Right cardiac atrium (tissue), 5 donors: ENCODE data around the gene CYB561. TPM values are rescaled to one million over a fixed set of nuclear protein-coding genes. Genes with fewer than 3 reads are reported as not detected.

ENCODE experiments used
- ATAC-seq, 2 donors: fragments of 200-7000 bp; cut with Tn5 transposase; one replicate each; pipeline versions ENCODE4 v1.8.0 to v1.9.1; 2020; ENCODE audit warnings: moderate library complexity in 2 of 2, mild to moderate bottlenecking in 1 of 2
- DNase-seq, 3 donors: peaks; one replicate each; pipeline ENCODE4 v3.0.0-alpha.2; 2020
- H3K27ac ChIP-seq: one replicate; pipeline ENCODE4 v1.5.1; 2013; ENCODE audit warnings: mild to moderate bottlenecking, low read length, control low read depth, moderate library complexity
- H3K27me3 ChIP-seq: one replicate; pipeline ENCODE4 v1.6.1; 2013; ENCODE audit not compliant: control insufficient read depth, insufficient read depth
- H3K4me1 ChIP-seq: one replicate; pipeline ENCODE4 v1.6.1; 2013; ENCODE audit warnings: low read length; ENCODE audit not compliant: control insufficient read depth, insufficient read depth
- H3K4me3 ChIP-seq: one replicate; pipeline ENCODE4 v1.5.1; 2013; ENCODE audit warnings: low read length, control low read depth
- H3K9me3 ChIP-seq: one replicate; pipeline ENCODE4 v1.6.1; 2013; ENCODE audit warnings: low read length; ENCODE audit not compliant: control insufficient read depth
- WGBS: extraction: QIAGEN DNeasy Blood & Tissue Kit; methylation state at CpG from one replicate; pipeline ENCODE4 v1.1.7; 2013; 5-methylcytosine and 5-hydroxymethylcytosine counted together
- intact Hi-C, 4 donors: fragments of 100-400 bp; cut with DNase I; formaldehyde crosslinking; loops; one replicate each; pipeline versions ENCODE4 v1.11.0 to v1.14.0; 2022 to 2023
- polyA plus RNA-seq: library from polyadenylated mRNA; stranded (reverse); fragments of 200-250 nt; gene quantifications from one replicate; pipeline ENCODE4 v1.2.3, GENCODE V29; 2013
- total RNA-seq, 4 donors: library from RNA; stranded (reverse); fragmentation: NEBNext Ultra II Directional; extraction: Animal tissue kit (Norgen Biotek cat#: 25700); gene quantifications; one replicate each; pipeline ENCODE4 v1.2.1, GENCODE V29; 2021
- donor health status: healthy with polysubstance abuse.
- donor health status: DM: no; HTN: yes; CAD: no.
- donor health status: DM: no; HTN: no; CAD: no.
- donor health status: DM: no; HTN: yes; CAD: no; lungs with severe emphysema.
- donor health status: DM: yes; HTN: yes; CAD: no.

Gene CYB561
- total and polyA plus RNA-seq, 5 donors = 19.2 to 26.5 (median 22.3) TPM

DNA sequence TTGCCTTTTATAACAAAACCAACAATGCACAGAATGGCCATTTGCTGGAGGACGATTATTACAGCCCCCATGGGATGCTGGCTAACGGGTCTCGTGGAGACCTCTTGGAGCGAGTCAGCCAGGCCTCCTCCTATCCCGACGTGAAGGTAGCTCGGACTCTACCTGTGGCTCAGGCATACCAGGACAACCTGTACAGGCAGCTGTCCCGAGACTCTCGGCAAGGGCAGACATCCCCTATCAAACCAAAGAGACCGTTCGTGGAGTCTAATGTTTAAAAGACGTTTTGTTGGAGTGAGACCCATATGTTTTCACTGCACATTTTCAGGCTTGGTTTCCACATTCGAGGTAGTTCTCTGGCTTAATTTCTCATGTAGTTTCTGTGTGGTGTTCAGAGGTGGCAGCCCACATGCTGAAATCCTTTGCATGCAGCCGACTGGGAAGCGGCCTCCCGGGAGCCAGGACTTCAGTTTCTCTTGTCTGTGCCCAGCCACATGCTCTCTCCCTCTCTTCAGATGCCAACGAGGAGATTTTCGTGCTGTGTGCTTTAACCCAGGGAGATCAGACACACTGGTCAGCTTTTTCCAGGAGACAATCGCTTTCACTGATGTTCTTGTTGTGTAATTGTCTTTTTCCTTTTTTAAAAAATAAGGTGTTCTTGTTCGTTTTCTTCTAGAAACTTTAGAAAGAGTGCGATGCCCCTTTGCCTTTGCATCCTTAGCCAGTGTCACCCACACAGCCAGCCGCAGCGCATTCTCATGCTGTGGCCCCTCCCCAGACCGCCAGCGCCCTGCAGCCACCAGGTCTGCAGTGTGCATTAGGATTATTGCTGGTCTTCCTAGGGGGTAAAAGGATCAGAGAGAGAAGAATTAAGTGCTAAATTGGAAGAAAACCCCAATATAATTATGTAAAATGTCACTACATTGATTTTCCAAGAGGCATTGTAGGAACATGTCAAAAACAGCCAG lies 24.1 kb downstream of the CYB561 start:
- H3K9me3 ChIP-seq = no peaks in the 10 kb centered on the region
- WGBS = 91% methylated on average over 25 of the region's 25 CpGs
- ATAC-seq (no peak), DNase-seq (peak in 1 of 3 donors; percentile 41)
- H3K4me1 ChIP-seq = no peaks in the 10 kb centered on the region
- intact Hi-C loops = loop anchor here in 1 of 4 donors (10.0 kb wide), 1 partner anchor 53 kb away; the partner anchor contains the start of gene ACE
- no peak overlapping the region for H3K4me3 ChIP-seq
- no peak overlapping the region for H3K27ac ChIP-seq
- no peaks in the 10 kb centered on the region for H3K27me3 ChIP-seq

DNA sequence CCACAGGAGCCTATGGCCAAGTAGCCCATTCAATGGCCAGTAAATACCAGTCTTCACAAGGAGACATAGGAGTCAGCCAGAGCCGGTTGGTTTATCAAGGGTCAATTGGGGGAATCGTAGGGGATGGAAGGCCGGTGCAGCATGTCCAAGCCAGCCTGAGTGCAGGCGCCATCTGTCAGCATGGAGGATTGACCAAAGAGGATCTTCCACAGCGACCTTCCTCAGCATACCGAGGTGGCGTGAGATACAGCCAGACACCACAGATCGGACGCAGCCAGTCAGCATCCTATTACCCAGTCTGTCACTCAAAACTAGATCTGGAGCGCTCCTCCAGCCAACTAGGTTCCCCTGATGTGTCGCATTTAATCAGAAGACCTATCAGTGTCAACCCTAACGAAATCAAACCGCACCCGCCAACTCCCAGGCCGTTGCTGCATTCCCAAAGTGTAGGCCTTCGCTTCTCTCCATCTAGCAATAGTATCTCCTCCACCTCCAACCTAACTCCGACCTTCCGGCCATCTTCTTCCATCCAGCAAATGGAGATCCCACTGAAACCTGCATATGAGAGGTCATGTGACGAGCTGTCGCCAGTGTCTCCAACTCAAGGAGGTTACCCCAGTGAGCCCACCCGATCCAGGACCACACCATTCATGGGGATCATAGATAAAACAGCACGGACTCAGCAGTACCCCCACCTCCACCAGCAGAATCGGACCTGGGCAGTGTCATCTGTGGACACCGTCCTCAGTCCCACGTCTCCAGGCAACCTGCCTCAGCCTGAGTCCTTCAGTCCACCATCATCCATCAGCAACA lies 25.0 kb downstream of the CYB561 start:
- Histone ChIP-seq H3K27me3 (no peaks in the 10 kb centered on the region), H3K27ac (no peak overlapping the region), H3K9me3 (no peaks in the 10 kb centered on the region), H3K4me1 (no peaks in the 10 kb centered on the region), H3K4me3 (no peak overlapping the region)
- ATAC-seq (no peak), DNase-seq (peak in 1 of 3 donors; percentile 7)
- intact Hi-C loops = loop anchor here in 1 of 4 donors (10.0 kb wide), 1 partner anchor 54 kb away; the partner anchor contains the start of gene ACE
- 91% methylated on average over 25 of the region's 25 CpGs for WGBS

DNA sequence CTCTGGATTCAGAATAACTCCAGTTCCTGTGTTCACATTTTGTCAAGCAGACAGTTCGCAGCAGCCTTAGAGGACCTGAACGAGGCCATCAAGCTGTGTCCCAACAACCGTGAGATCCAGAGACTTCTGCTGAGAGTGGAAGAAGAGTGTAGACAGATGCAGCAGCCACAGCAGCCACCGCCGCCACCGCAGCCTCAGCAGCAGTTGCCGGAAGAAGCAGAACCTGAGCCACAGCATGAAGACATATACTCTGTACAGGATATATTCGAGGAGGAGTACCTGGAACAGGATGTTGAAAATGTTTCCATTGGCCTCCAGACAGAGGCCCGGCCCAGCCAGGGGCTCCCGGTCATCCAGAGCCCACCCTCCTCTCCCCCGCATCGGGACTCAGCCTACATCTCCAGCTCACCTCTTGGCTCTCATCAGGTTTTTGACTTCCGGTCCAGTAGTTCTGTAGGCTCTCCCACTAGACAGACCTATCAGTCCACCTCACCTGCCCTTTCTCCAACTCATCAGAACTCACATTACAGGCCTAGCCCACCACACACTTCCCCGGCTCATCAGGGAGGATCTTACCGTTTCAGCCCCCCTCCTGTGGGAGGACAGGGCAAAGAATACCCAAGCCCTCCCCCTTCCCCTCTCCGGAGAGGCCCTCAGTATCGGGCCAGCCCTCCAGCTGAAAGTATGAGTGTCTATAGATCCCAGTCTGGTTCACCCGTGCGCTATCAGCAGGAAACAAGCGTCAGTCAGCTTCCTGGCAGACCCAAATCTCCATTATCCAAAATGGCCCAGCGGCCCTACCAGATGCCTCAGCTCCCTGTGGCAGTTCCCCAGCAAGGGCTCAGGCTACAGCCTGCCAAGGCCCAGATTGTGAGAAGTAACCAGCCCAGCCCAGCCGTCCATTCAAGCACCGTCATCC lies 25.9 kb downstream of the CYB561 start:
- WGBS = 53% methylated on average over 23 of the region's 23 CpGs
- Histone ChIP-seq H3K27ac (no peak overlapping the region), H3K27me3 (no peaks in the 10 kb centered on the region), H3K4me3 (no peak overlapping the region), H3K9me3 (no peaks in the 10 kb centered on the region), H3K4me1 (no peaks in the 10 kb centered on the region)
- DNase-seq (peak in 1 of 3 donors; percentile 51), ATAC-seq (peak; percentile 42 to 68)
- intact Hi-C loops = loop anchor here in 1 of 4 donors (10.0 kb wide), 1 partner anchor 55 kb away; the partner anchor contains the start of gene ACE

DNA sequence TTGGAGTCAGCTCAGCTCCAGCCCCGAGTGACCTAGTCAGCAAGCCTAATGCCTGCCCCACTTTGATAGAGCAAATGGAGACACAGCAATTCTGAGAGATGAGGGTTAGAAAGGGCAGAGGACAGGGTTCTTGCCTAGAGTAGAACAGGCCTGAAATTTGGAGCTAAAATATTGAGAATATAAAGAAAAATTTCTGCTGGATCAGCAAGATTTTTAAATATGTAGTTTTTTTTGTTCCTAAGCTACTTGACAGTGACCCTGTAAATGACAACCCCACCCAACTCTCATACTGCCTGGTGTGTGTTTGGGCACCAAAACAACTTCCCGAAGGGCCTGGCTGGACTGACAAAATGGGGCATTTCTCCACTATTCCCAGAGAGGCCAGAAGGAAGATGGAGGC lies 26.7 kb downstream of the CYB561 start:
- H3K4me1 ChIP-seq = no peaks in the 10 kb centered on the region
- no peak for ATAC-seq
- H3K27ac ChIP-seq = no peak overlapping the region

DNA sequence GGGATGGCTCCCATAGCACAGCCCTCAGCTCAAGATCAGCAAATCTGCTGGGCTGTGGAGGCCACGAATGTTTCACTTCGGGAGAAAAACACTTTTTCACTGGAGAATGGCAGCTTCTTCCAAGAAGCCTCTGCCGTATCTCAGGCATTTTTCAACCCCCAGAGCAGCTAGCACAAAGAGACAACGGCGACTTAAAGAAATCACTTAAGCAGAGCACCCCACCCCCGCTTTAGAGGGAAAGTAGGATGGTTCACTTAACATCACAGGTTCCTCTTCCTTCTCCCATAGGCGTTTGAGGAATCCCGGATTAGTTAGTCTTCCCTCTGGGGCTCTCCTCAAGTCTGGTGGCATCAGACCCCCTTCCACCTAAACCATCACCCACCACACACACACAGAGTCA lies 27.6 kb downstream of the CYB561 start:
- no peak for ATAC-seq
- DNase-seq = no peak
- intact Hi-C loops = no loop called here
- no peak overlapping the region for H3K4me3 ChIP-seq
- no peaks in the 10 kb centered on the region for H3K9me3 ChIP-seq
- H3K27ac ChIP-seq = no peak overlapping the region
- 89% methylated on average over 8 of the region's 8 CpGs for WGBS
- H3K4me1 ChIP-seq = no peaks in the 10 kb centered on the region
- no peaks in the 10 kb centered on the region for H3K27me3 ChIP-seq

More for the DNA sequence above, 26.7 kb downstream of the CYB561 start:
- H3K4me3 ChIP-seq = no peak overlapping the region
- H3K27me3 ChIP-seq = no peaks in the 10 kb centered on the region
- WGBS = 83% methylated on average over 2 of the region's 2 CpGs
- intact Hi-C loops = no loop called here
- peak in 1 of 3 donors; percentile 29 for DNase-seq
- H3K9me3 ChIP-seq = no peaks in the 10 kb centered on the region

DNA sequence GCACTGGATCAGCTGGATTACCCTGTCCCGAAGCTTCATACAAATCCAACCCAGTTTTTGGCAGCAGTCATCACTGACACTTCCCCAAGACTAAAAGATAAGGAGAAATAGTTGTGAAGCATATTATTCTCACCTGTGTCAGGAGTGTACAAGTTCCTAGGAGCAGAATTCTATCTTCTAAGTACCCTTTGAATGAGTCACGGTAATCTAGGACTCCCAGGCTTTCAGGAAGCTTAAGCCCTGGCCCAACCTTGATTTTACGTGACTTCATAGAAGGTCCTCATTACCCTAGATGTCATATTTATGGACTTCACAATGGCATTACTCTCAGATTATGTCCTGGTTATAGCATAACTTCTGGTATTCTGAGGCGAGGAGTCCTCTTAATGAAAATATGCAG lies 31.9 kb downstream of the CYB561 start:
- ATAC-seq = no peak
- no peak overlapping the region for H3K4me3 ChIP-seq
- intact Hi-C loops = no loop called here
- DNase-seq = no peak
- H3K27ac ChIP-seq = no peak overlapping the region
- no peaks in the 10 kb centered on the region for H3K27me3 ChIP-seq
- no peaks in the 10 kb centered on the region for H3K4me1 ChIP-seq
- WGBS = 93% methylated on average over 4 of the region's 4 CpGs
- no peaks in the 10 kb centered on the region for H3K9me3 ChIP-seq

DNA sequence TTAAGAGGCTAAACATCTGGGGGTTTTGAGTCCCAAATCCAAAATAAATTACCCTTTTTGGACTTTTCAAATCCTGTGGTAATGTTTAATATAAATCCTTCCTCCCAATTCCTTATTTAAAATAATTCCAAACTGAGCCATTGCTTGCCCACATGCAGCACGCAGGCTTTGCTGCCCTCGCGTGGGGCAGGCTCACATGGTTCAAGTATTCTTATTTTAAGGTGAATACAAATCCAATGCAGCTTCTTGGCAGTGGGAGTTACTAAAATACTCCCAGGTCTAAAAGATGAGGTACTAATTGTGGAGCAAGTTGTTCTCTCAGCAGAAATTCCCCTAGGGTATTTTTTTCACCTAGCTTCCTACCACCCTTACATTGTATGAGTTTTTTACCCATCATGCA lies 33.0 kb downstream of the CYB561 start:
- 95% methylated on average over 3 of the region's 3 CpGs for WGBS
- ATAC-seq (no peak), DNase-seq (no peak)
- no peaks in the 10 kb centered on the region for H3K4me1 ChIP-seq
- H3K27me3 ChIP-seq = no peaks in the 10 kb centered on the region
- intact Hi-C loops = no loop called here
- H3K9me3 ChIP-seq = no peaks in the 10 kb centered on the region
- no peak overlapping the region for H3K27ac ChIP-seq
- no peak overlapping the region for H3K4me3 ChIP-seq

DNA sequence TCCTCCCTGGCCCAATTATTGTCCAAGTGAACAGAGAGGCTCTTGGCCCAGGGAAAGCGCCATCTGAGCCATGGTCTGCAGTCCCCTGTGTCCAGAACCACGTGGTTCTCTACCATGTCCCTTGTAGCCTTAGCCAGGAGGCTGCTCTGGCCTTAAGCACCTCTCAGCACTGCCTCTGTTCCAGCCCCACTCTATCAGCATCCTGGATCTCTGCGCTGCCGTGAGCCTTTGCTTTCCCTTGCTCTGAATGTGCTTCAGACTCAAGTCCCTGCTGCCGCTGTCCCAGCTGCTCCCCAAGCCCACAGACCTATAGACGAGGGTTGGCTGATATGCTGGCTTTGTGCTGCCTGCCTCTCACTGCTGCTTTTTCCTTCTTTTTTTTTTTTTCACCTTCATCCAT lies 33.9 kb downstream of the CYB561 start:
- no peak overlapping the region for H3K4me3 ChIP-seq
- ATAC-seq = no peak
- 80% methylated on average over 6 of the region's 6 CpGs for WGBS
- no peaks in the 10 kb centered on the region for H3K4me1 ChIP-seq
- intact Hi-C loops = no loop called here
- H3K9me3 ChIP-seq = no peaks in the 10 kb centered on the region
- H3K27me3 ChIP-seq = no peaks in the 10 kb centered on the region
- H3K27ac ChIP-seq = no peak overlapping the region
- no peak for DNase-seq

DNA sequence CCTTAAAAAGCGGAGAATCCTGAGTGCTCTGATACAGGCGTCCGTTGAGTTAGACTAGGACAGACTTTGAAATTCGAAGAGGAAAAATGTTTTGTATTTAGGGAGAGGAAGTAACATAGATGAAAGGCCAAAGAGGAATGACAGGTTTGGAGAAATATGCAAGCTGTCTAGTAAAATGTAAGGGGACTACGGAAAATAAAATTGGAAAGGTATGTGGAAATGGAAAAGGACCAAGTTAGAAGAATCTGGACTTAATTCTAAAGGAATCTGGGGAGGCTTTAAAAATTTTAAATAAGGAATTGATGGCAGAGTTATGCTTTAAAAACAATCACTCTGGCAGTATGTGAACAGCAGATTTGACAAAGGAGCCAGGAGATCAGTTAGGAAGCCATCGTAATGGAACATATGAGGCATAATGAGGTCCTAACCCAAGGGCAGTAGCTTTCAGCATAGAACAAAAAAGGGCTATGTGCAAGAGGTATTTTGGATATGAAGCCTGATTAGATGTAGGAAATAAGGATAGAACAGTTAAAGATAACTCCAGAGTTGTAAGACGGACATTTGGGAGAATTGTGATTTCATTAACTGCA lies 38.3 kb downstream of the CYB561 start:
- Histone ChIP-seq H3K4me3 (no peak overlapping the region), H3K27me3 (no peaks in the 10 kb centered on the region), H3K27ac (no peak overlapping the region), H3K9me3 (no peaks in the 10 kb centered on the region), H3K4me1 (no peaks in the 10 kb centered on the region)
- WGBS = 92% methylated on average over 7 of the region's 7 CpGs
- DNase-seq (no peak), ATAC-seq (no peak)
- intact Hi-C loops = loop anchor here (2.0 to 10.0 kb wide), 5 partner anchors 323 to 733 kb away; no protein-coding TSS in a partner anchor
